ENCODE results near the gene PDE4D. TPM values are rescaled to one million over a fixed set of nuclear protein-coding genes. Genes with fewer than 3 reads are reported as not detected.
"Not testable (repeated sequence)": the region's sequence is repeated elsewhere in the genome, so short reads cannot be mapped to it uniquely, and the experiment has no call there.

The PDE4D gene
- polyA plus RNA-seq, 4 donors: 17.5 to 31.9 (median 22.8) TPM

DNA sequence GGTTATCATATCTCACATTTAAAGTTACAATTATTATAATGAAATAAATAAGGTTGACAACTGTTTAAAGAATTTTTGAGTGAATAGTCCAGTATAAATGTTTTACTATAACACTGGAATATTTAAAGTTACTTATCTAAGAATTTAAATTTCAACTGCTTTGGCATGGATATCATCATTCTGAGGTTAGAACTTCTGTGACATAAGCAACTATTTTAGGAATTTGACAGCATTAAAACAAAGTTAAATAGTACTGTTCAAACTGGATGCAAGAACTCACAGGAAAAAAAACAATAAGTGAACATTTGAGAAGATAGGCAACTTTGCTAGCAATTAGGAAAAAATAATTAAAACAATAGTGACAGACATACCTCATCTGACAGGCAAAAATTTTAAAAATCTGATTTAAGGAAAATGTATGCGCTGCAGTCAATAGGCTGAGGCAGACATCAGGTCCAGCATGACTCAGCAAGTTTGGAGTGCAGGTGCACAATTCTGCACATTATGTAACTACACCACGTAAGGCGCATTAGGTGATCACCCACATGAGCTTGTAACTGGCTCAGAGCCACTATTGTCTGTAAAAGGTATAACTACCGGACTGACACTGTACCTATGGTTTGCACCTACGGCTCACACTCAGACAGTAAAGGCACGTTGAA is 180.6 kb downstream of the PDE4D start:
- DNase-seq (ENCODE audit: low read depth in 4 of 4, low spot score in 3 of 4): no peak

DNA sequence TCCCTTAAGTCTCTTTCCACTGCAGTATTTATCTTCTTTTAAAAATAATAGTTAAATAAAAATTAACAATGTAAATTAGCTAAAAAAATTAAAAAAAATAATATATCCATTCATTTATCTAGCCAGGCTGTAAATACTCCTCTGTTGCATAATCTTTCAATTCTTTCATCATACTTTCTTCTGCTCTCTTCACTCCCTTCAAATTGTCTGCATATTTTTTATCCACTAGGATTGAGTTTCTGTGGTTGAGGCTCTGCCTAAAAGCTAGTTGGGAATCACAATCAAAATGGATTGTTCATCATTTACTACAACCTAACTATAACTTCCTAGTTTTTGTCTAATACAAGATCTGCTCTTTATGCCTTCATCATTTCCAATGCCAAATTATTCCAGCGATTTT is 182.2 kb downstream of the PDE4D start:
- DNase-seq (ENCODE audit: low read depth in 4 of 4, low spot score in 3 of 4): no peak

DNA sequence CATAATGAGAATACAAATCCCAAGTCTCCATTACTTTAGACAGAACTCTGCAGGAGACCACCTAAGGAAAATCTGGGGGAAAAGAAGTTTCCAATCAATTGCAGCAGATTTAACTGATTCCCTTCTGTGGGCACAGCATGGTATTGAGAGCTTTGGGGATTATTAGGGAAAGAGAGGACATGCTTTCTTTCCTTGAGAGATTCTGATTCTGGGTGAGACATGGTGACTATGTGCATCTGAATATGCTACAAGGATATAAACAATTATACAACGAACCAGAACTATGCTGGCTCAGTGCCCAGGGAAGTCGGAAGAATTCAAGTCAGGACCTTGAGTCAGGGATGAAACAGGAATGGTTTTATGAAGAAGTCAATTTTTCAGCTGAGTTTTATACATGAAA is 183.7 kb downstream of the PDE4D start:
- DNase-seq (ENCODE audit: low read depth in 4 of 4, low spot score in 3 of 4): no peak

- no peak for DNase-seq (ENCODE audit: low read depth in 4 of 4, low spot score in 3 of 4)
These were observed 184.1 kb downstream of the PDE4D start for GRCh38 chr5:59709346-59709821.

DNA sequence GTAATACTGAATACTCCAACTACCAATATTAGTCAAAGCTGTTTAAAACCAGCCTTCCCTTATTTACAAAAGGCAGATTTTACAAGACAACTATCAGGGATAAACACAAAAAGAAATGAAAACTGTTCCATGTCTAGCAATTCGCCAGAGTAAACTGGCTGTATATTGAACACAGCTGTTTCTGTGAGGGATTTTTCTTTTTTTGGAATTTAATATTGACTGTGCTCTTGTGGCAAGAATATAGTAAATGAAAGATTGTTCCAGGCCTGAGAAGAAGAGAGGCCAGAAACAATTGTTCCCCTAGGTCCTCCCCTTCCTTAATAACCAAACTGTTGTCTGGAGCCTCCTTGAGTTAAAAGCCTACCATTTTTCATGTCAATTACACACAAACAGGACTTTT is 188.6 kb downstream of the PDE4D start:
- no peak for DNase-seq (ENCODE audit: low read depth in 4 of 4, low spot score in 3 of 4)

- DNase-seq (ENCODE audit: low read depth in 4 of 4, low spot score in 3 of 4): no peak
These were observed 189.7 kb downstream of the PDE4D start for GRCh38 chr5:59703789-59704188.

DNA sequence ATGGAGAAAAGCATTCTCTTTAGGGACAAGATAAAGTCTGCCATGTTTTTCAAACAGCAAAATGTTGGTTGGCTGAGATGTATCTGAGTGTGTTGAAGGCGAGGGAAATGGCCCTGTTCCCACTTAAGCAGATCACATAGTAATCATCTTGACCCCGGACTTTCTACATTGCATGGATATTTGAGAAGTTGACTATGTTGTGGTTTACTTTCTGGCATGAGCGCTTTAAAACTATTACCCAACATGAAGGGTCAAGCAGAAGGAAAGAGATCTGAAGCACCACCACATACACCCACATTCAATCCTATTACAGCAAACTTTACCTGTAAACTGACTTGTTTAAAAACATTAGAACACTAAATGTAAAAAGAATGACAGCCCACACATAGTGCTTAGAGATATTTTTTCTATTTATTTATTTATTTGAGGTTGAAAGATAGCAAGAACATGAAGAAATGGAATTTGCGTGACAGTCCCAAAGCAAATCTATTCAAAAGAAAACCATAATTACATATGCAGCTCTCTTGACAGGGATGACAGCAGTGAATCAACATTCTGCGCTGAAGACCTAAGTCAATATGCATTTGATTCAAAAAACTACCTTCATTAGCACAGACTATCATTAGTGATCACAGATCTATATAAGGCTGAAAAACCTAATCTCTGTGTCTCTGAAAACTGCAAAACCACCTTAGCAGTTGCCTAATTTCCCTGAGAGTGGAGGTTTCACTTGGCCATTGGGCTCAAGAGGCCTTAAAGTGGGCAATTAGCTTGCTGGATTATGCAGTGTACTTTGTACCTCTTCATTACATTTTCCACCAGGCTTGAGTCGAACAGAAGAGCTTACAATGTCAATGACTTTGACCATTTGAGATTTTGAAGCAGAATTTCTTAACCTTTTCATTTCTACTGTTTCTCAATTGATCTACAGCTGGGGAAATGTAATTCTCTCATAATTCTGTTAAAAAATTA is 195.0 kb downstream of the PDE4D start:
- no peak for DNase-seq (ENCODE audit: low read depth in 4 of 4, low spot score in 3 of 4)

GRCh38 chr5:59694411-59694810 is 199.1 kb downstream of the PDE4D start:
- no peak for DNase-seq (ENCODE audit: low read depth in 4 of 4, low spot score in 3 of 4)

GRCh38 chr5:59693492-59694309 is 199.8 kb downstream of the PDE4D start:
- no peak for DNase-seq (ENCODE audit: low read depth in 4 of 4, low spot score in 3 of 4)

DNA sequence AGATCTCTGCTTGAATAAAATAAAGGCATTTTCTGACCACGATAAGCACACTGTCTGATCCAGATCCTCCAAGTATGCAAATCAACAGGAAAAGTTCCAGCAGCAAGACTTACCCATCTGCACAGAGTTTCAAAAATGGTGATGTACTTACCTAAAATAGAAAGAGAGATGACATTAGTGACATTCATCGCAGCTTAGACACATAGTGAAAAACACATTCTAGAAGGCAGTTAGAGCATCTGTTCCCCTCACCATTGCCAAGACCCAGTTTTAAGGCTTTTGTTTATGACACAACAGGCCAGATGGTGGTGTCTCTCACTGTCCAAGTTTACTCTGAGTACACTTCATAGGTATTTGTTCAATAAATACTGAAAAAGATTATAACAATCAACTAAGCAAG is 207.7 kb downstream of the PDE4D start:
- DNase-seq (ENCODE audit: low read depth in 4 of 4, low spot score in 3 of 4): no peak

DNA sequence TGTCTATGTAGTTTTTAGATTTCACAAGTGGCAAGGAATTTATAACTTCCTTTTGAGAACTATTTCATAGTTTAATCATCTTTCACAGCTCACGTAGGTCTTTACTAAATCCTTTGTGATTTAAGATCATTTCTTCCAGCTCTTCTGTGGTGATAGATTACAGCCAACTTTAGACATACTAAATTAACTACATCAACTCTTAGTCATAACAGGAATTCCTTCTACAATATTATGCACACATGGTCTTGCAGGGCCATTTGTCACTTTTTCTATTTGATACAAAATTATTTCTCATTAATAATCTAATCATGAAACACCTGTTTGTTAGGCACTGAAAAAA is 208.4 kb downstream of the PDE4D start:
- no peak for DNase-seq (ENCODE audit: low read depth in 4 of 4, low spot score in 3 of 4)

DNA sequence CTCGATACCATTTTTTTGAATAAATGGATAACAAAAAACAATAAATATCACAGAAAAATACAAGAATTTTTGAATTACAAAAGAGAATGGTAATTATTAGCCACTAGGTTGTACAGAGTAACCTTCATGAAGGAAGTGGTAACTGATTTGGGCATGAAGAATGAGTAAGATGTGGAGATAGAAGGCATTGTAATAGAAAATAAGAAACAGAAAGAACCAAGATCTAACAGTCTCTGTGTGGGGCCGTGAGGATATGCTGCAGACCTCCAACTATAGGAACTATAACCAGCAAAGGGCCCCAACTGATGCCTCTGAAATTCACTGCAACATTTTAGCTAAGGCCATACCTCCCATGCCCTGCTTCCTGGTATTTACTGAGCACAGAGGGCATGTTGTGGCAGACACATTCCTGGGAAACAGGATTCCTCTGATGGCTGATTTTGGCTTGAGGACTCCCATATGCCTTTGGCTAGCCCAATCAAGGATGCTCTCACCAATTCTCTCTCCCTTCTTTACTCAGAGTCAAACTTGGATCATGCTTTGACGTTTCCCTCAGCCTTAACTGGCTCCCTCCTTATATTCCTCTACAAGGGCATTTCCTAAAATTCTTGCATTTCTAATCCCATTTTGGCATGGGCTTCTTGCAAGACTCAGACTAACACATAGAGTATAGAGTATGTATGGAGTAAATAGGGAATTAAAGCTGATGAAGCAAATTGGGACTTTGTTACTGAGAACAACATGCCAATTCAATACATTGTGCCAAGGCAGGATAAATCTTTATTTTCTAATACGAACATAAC is 208.9 kb downstream of the PDE4D start:
- no peak for DNase-seq (ENCODE audit: low read depth in 4 of 4, low spot score in 3 of 4)

- no peak for DNase-seq (ENCODE audit: low read depth in 4 of 4, low spot score in 3 of 4)
These were observed 210.2 kb downstream of the PDE4D start for GRCh38 chr5:59683311-59683710.

- no peak for DNase-seq (ENCODE audit: low read depth in 4 of 4, low spot score in 3 of 4)
These were observed 211.0 kb downstream of the PDE4D start for GRCh38 chr5:59682542-59682941.

DNA sequence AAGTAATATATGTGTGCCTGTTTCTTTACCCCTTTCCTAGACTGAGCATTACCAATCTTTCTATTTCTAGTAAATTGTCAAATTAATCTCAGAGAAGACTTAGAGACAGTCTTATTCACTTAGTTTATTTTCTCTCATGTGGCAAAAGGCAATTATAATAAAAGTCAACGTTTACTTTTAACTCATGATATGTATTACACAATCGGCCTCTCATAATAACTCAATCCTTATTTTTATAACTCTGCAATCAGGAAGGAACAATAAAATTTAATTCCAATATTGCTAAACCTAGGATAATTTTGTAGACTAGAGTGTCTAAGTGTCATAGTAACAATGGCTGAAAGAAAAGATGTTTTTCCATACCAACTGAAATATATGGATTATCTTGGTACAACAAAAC is 214.6 kb downstream of the PDE4D start:
- DNase-seq (ENCODE audit: low read depth in 4 of 4, low spot score in 3 of 4): no peak

DNA sequence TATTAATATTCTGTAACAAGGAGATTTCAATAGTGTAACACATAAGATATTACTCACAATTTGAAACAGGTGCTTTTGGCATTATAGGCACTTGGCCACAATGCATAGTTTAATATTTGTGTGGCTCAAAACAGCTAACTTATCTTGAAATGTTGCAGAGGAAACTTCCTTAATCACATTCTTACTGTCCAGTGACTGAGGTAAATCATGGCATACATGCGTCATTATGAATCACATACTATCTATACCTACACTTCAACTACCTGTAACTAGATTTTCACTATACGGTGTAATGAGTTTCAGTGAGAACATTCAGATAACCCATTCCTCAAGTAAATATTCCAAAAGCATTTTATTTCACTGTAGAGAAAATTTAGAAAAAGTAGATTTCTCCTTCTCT is 218.8 kb downstream of the PDE4D start:
- no peak for DNase-seq (ENCODE audit: low read depth in 4 of 4, low spot score in 3 of 4)

GRCh38 chr5:59673438-59674058 is 220.0 kb downstream of the PDE4D start:
- peak in 3 of 4 donors; percentile 17 to 35 (median 20) for DNase-seq (ENCODE audit: low read depth in 4 of 4, low spot score in 3 of 4)

- DNase-seq (ENCODE audit: low read depth in 4 of 4, low spot score in 3 of 4): no peak
These were observed 227.0 kb downstream of the PDE4D start for GRCh38 chr5:59666440-59667068.

- not testable (repeated sequence) for DNase-seq (ENCODE audit: low read depth in 4 of 4, low spot score in 3 of 4)
These were observed 227.7 kb downstream of the PDE4D start for GRCh38 chr5:59665832-59666203.

Measured in left renal pelvis (tissue), 4 donors.